ENCODE results near the gene CPHXL2.

GRCh38 chr16:75682308-75682707 is 5.5 kb upstream of the CPHXL2 start:
- no peak for TF ChIP-seq EZH2phosphoT487 (IDR thresholded peaks at IDR 0.05; ENCODE audit: low read length)
- TF ChIP-seq CTCF (IDR thresholded peaks at IDR 0.05; ENCODE audit: low read length) = no peak

Measured in MM.1S (cell line).